ENCODE measurements around the gene CELF4.

The CELF4 gene

GRCh38 chr18:37249171-37249886 is 316.3 kb downstream of the CELF4 start:
- Histone ChIP-seq H3K4me1 (ENCODE audit: control extremely low read depth in 1 of 4, control insufficient read depth in 4 of 4, insufficient read depth in 4 of 4, low read length in 3 of 4) (peaks cover 0 to 6% (median 2%) of the 10 kb centered on the region in 4 experiments), H3K4me3 (ENCODE audit: control insufficient read depth in 1 of 7, extremely low read depth in 1 of 7, insufficient read depth in 4 of 7, low read depth in 2 of 7, low read length in 6 of 7) (no peak overlapping the region), H3K27me3 (replicated peaks in 2 of 5; ENCODE audit: control insufficient read depth in 4 of 5, insufficient read depth in 5 of 5, low read length in 4 of 5) (peaks cover 2 to 67% (median 25%) of the 10 kb centered on the region in 5 experiments), H3K9me3 (ENCODE audit: control extremely low read depth in 1 of 5, control insufficient read depth in 4 of 5, insufficient read depth in 2 of 5, low read depth in 1 of 5, low read length in 4 of 5) (no peaks in the 10 kb centered on the region), H3K36me3 (ENCODE audit: control insufficient read depth in 4 of 4, insufficient read depth in 4 of 4, low read length in 3 of 4) (no peaks in the 10 kb centered on the region), H3K27ac (ENCODE audit: insufficient read depth in 1 of 2, low read depth in 1 of 2, low read length in 2 of 2, poor library complexity in 1 of 2, severe bottlenecking in 2 of 2) (no peak overlapping the region)
- 92% methylated on average over 8 of the region's 11 CpGs for WGBS (ENCODE audit: insufficient coverage)
- CTCF ChIA-PET: no interaction called here
- POLR2A ChIA-PET: no interaction called here
- DNase-seq: no peak

DNA sequence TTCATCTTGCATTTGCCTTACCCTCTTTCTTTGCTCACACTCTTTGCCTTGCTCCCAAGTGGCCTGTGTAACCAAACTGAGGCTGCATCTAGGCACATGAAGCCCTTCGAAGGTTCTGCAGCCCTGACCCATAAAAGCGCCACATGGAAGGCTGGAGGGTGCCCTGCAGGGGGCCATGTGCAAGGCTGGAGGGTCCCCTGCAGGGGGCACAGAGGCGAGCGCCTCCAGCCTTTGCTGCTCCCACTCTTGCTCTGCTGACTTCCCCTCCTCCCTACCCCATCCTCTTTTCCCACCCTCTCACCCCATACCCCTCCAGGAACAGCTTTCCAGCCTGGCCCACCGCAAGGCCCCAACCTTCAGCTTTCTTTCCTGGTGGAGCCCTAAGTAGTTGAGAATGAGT is 317.3 kb downstream of the CELF4 start:
- Histone ChIP-seq H3K4me1 (ENCODE audit: control extremely low read depth in 1 of 4, control insufficient read depth in 4 of 4, insufficient read depth in 4 of 4, low read length in 3 of 4) (peaks cover 0 to 3% (median under 1%) of the 10 kb centered on the region in 4 experiments), H3K4me3 (ENCODE audit: control insufficient read depth in 1 of 7, extremely low read depth in 1 of 7, insufficient read depth in 4 of 7, low read depth in 2 of 7, low read length in 6 of 7) (no peak overlapping the region), H3K36me3 (ENCODE audit: control insufficient read depth in 4 of 4, insufficient read depth in 4 of 4, low read length in 3 of 4) (no peaks in the 10 kb centered on the region), H3K9me3 (ENCODE audit: control extremely low read depth in 1 of 5, control insufficient read depth in 4 of 5, insufficient read depth in 2 of 5, low read depth in 1 of 5, low read length in 4 of 5) (peaks cover 0 to 1% (median 0%) of the 10 kb centered on the region in 5 experiments), H3K27ac (ENCODE audit: insufficient read depth in 1 of 2, low read depth in 1 of 2, low read length in 2 of 2, poor library complexity in 1 of 2, severe bottlenecking in 2 of 2) (no peak overlapping the region), H3K27me3 (replicated peaks in 2 of 5; ENCODE audit: control insufficient read depth in 4 of 5, insufficient read depth in 5 of 5, low read length in 4 of 5) (peaks cover 4 to 71% (median 28%) of the 10 kb centered on the region in 5 experiments)
- DNase-seq: no peak
- ChIA-PET POLR2A (no interaction called here), CTCF (no interaction called here)
- 87% methylated on average over 4 of the region's 5 CpGs for WGBS (ENCODE audit: insufficient coverage)

DNA sequence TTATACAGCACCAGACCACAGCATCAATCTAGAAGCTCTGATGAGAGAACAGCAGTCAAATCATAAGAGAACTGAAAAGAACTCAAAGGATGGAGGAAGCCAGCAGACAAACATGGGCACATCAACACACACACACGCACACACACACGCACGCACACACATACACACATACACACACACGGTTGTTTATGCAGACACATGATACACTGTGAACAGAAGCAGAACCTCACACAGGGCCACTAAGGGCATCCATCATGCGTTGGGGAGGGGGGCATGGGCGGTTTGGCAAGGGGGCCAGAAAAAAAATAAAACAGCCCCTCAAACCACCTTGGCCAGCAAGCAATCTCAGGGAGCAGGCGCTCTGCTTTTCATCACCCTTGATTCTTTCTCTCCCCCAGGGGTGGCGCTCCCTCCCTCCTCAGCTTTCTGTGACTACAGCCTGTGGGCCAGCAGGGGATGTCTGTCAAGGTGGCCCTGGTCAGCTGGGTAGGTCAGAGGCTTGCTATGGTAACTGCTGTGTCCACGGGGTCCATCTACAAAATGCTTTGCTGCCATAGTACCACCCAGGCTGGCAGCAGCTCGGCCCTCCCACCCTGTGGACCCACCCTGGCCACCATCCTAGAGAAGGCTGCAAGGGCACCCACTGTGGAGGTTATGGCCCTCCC is 318.0 kb downstream of the CELF4 start:
- Histone ChIP-seq H3K4me1 (ENCODE audit: control extremely low read depth in 1 of 4, control insufficient read depth in 4 of 4, insufficient read depth in 4 of 4, low read length in 3 of 4) (peaks cover 0 to 3% (median 0%) of the 10 kb centered on the region in 4 experiments), H3K27me3 (replicated peaks in 2 of 5; ENCODE audit: control insufficient read depth in 4 of 5, insufficient read depth in 5 of 5, low read length in 4 of 5) (peaks cover 4 to 71% (median 29%) of the 10 kb centered on the region in 5 experiments), H3K27ac (ENCODE audit: insufficient read depth in 1 of 2, low read depth in 1 of 2, low read length in 2 of 2, poor library complexity in 1 of 2, severe bottlenecking in 2 of 2) (no peak overlapping the region), H3K36me3 (ENCODE audit: control insufficient read depth in 4 of 4, insufficient read depth in 4 of 4, low read length in 3 of 4) (no peaks in the 10 kb centered on the region), H3K9me3 (ENCODE audit: control extremely low read depth in 1 of 5, control insufficient read depth in 4 of 5, insufficient read depth in 2 of 5, low read depth in 1 of 5, low read length in 4 of 5) (peaks cover 0 to 1% (median 0%) of the 10 kb centered on the region in 5 experiments), H3K4me3 (ENCODE audit: control insufficient read depth in 1 of 7, extremely low read depth in 1 of 7, insufficient read depth in 4 of 7, low read depth in 2 of 7, low read length in 6 of 7) (no peak overlapping the region)
- DNase-seq: no peak
- CTCF ChIA-PET: no interaction called here
- WGBS (ENCODE audit: insufficient coverage): 88% methylated on average over 4 of the region's 10 CpGs
- POLR2A ChIA-PET: no interaction called here

GRCh38 chr18:37246779-37247340 is 318.7 kb downstream of the CELF4 start:
- Histone ChIP-seq H3K4me1 (ENCODE audit: control extremely low read depth in 1 of 4, control insufficient read depth in 4 of 4, insufficient read depth in 4 of 4, low read length in 3 of 4) (peaks cover 0 to 3% (median 0%) of the 10 kb centered on the region in 4 experiments), H3K9me3 (ENCODE audit: control extremely low read depth in 1 of 5, control insufficient read depth in 4 of 5, insufficient read depth in 2 of 5, low read depth in 1 of 5, low read length in 4 of 5) (peaks cover 0 to 1% (median 0%) of the 10 kb centered on the region in 5 experiments), H3K27me3 (replicated peaks in 2 of 5; ENCODE audit: control insufficient read depth in 4 of 5, insufficient read depth in 5 of 5, low read length in 4 of 5) (peaks cover 2 to 71% (median 27%) of the 10 kb centered on the region in 5 experiments), H3K36me3 (ENCODE audit: control insufficient read depth in 4 of 4, insufficient read depth in 4 of 4, low read length in 3 of 4) (no peaks in the 10 kb centered on the region), H3K4me3 (ENCODE audit: control insufficient read depth in 1 of 7, extremely low read depth in 1 of 7, insufficient read depth in 4 of 7, low read depth in 2 of 7, low read length in 6 of 7) (no peak overlapping the region), H3K27ac (ENCODE audit: insufficient read depth in 1 of 2, low read depth in 1 of 2, low read length in 2 of 2, poor library complexity in 1 of 2, severe bottlenecking in 2 of 2) (no peak overlapping the region)
- ChIA-PET POLR2A (no interaction called here), CTCF (no interaction called here)
- 95% methylated on average over 7 of the region's 13 CpGs for WGBS (ENCODE audit: insufficient coverage)
- DNase-seq: no peak

DNA sequence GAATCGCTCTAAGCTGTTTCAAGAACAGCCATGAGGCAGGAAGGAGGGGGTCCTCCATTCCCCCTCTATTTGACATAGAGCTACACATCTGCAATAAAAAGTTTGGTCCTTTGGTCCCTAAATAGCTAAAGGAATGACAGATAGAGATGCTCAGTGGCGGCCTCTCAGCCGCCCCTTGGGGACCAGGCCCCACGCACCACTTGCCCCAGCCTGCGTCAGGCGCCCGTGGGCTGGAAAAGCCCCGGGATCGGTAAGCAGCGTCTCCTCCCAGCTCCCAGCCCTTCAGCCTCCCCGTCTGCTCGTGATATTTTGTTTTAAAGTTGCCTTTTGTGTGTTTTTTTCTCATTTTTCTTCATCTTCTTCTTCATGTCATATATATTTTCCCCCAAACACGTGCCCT is 321.0 kb downstream of the CELF4 start:
- Histone ChIP-seq H3K36me3 (ENCODE audit: control insufficient read depth in 4 of 4, insufficient read depth in 4 of 4, low read length in 3 of 4) (no peaks in the 10 kb centered on the region), H3K4me1 (ENCODE audit: control extremely low read depth in 1 of 4, control insufficient read depth in 4 of 4, insufficient read depth in 4 of 4, low read length in 3 of 4) (peaks cover 0 to 3% (median 0%) of the 10 kb centered on the region in 4 experiments), H3K27me3 (replicated peaks in 2 of 5; ENCODE audit: control insufficient read depth in 4 of 5, insufficient read depth in 5 of 5, low read length in 4 of 5) (peaks cover 2 to 59% (median 21%) of the 10 kb centered on the region in 5 experiments), H3K9me3 (ENCODE audit: control extremely low read depth in 1 of 5, control insufficient read depth in 4 of 5, insufficient read depth in 2 of 5, low read depth in 1 of 5, low read length in 4 of 5) (peaks cover 0 to 1% (median 0%) of the 10 kb centered on the region in 5 experiments), H3K27ac (ENCODE audit: insufficient read depth in 1 of 2, low read depth in 1 of 2, low read length in 2 of 2, poor library complexity in 1 of 2, severe bottlenecking in 2 of 2) (no peak overlapping the region), H3K4me3 (ENCODE audit: control insufficient read depth in 1 of 7, extremely low read depth in 1 of 7, insufficient read depth in 4 of 7, low read depth in 2 of 7, low read length in 6 of 7) (no peak overlapping the region)
- ChIA-PET CTCF (no interaction called here), POLR2A (interaction anchor here (0.7 kb wide), 1 partner anchor 46 kb away, joined by 8 read pairs; no protein-coding TSS in a partner anchor)
- 95% methylated on average over 4 of the region's 13 CpGs for WGBS (ENCODE audit: insufficient coverage)
- DNase-seq: no peak

- CTCF ChIA-PET: no interaction called here
These were observed 321.9 kb downstream of the CELF4 start for GRCh38 chr18:37243741-37244140.

More at GRCh38 chr18:37243741-37244140, 321.9 kb downstream of the CELF4 start:
- POLR2A ChIA-PET: no interaction called here
- WGBS (ENCODE audit: insufficient coverage): 19% methylated on average over 14 of the region's 36 CpGs
- Histone ChIP-seq H3K9me3 (ENCODE audit: control extremely low read depth in 1 of 5, control insufficient read depth in 4 of 5, insufficient read depth in 2 of 5, low read depth in 1 of 5, low read length in 4 of 5) (peaks cover 0 to 1% (median 0%) of the 10 kb centered on the region in 5 experiments), H3K27me3 (replicated peaks in 2 of 5; ENCODE audit: control insufficient read depth in 4 of 5, insufficient read depth in 5 of 5, low read length in 4 of 5) (peaks cover 2 to 59% (median 21%) of the 10 kb centered on the region in 5 experiments), H3K36me3 (ENCODE audit: control insufficient read depth in 4 of 4, insufficient read depth in 4 of 4, low read length in 3 of 4) (no peaks in the 10 kb centered on the region), H3K4me3 (ENCODE audit: control insufficient read depth in 1 of 7, extremely low read depth in 1 of 7, insufficient read depth in 4 of 7, low read depth in 2 of 7, low read length in 6 of 7) (no peak overlapping the region), H3K4me1 (ENCODE audit: control extremely low read depth in 1 of 4, control insufficient read depth in 4 of 4, insufficient read depth in 4 of 4, low read length in 3 of 4) (peaks cover 0 to 3% (median 0%) of the 10 kb centered on the region in 4 experiments), H3K27ac (ENCODE audit: insufficient read depth in 1 of 2, low read depth in 1 of 2, low read length in 2 of 2, poor library complexity in 1 of 2, severe bottlenecking in 2 of 2) (no peak overlapping the region)
- no peak for DNase-seq

Data from common myeloid progenitor, CD34-positive (primary cell).